ENCODE data around the gene STRIT1. TPM values are rescaled to one million over a fixed set of nuclear protein-coding genes. Genes with fewer than 3 reads are reported as not detected.

STRIT1 gene
- total and polyA plus RNA-seq, 9 of the 15 experiments (the other 6 are each of a cell fraction or from before 2014, with no cell fraction given) = not detected

DNA sequence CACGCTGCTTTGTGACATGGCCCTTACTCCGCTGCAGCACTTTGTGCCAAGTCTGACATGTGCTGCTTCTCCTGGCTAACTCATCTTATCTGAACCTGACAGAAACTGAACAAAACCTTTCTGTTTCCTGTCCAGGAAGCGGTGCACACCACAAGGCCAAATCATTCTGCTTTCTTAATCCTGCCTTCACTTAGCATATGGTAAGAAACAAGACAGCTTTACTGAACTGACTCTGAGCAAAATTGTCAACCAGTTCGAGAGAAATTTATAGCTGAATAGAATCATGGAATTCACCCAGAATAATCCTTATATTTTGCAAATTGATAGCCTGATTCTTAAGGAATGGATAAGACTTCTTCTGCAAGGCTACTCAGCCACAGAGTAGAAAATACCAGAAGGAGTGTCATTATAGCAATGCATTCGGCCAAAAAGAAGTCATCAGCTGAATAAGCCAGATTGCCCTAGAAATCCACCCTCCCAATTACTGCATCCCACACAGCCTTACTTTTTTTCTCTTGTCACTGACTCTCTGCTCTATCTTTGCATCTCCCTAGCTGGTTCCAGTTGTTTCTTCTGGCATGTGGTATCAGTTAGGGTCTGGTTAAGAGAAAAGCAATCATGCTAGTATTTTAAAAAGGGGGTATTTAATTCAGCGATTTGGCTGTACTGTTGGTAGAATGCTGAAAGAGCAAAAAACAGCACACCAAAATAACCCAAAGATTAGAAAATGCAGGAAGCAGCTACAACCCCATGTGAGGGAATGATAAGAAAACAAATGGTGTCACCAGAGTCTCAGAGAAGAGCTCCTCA lies 41.6 kb upstream of the STRIT1 start (continued):
- no peak for TF ChIP-seq MED1 (CRISPR knock-in tag; IDR thresholded peaks at IDR 0.05; ENCODE audit: borderline replicate concordance)
- peak; percentile 84 for TF ChIP-seq SOX6 (IDR thresholded peaks at IDR 0.05)
- no peak for TF ChIP-seq SMC3 (conservative IDR thresholded peaks at IDR 0.05; ENCODE audit: insufficient read depth, low read depth, low read length)
- peak; percentile 59; the same call in 1 of the 2 replicates for TF ChIP-seq MECOM (CRISPR knock-in tag; IDR thresholded peaks at IDR 0.05)
- TF ChIP-seq, protein P1, sequence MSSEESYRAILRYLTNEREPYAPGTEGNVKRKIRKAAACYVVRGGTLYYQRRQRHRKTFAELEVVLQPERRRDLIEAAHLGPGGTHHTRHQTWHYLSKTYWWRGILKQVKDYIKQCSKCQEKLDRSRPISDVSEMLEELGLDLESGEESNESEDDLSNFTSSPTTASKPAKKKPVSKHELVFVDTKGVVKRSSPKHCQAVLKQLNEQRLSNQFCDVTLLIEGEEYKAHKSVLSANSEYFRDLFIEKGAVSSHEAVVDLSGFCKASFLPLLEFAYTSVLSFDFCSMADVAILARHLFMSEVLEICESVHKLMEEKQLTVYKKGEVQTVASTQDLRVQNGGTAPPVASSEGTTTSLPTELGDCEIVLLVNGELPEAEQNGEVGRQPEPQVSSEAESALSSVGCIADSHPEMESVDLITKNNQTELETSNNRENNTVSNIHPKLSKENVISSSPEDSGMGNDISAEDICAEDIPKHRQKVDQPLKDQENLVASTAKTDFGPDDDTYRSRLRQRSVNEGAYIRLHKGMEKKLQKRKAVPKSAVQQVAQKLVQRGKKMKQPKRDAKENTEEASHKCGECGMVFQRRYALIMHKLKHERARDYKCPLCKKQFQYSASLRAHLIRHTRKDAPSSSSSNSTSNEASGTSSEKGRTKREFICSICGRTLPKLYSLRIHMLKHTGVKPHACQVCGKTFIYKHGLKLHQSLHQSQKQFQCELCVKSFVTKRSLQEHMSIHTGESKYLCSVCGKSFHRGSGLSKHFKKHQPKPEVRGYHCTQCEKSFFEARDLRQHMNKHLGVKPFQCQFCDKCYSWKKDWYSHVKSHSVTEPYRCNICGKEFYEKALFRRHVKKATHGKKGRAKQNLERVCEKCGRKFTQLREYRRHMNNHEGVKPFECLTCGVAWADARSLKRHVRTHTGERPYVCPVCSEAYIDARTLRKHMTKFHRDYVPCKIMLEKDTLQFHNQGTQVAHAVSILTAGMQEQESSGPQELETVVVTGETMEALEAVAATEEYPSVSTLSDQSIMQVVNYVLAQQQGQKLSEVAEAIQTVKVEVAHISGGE (CRISPR knock-in tag; IDR thresholded peaks at IDR 0.05) = no peak
- TF ChIP-seq TBL1XR1 (IDR thresholded peaks at IDR 0.05; ENCODE audit: low read length in 2 of 2) = peak in 1 of 2 experiments; percentile 52; a peak in 1 of 4 replicates
- no peak for TF ChIP-seq FOS (IDR thresholded peaks at IDR 0.05; ENCODE audit: extremely low read depth, insufficient read length)
- TF ChIP-seq FOXJ2 (tag; IDR thresholded peaks at IDR 0.05) = no peak
- TF ChIP-seq, protein P2, sequence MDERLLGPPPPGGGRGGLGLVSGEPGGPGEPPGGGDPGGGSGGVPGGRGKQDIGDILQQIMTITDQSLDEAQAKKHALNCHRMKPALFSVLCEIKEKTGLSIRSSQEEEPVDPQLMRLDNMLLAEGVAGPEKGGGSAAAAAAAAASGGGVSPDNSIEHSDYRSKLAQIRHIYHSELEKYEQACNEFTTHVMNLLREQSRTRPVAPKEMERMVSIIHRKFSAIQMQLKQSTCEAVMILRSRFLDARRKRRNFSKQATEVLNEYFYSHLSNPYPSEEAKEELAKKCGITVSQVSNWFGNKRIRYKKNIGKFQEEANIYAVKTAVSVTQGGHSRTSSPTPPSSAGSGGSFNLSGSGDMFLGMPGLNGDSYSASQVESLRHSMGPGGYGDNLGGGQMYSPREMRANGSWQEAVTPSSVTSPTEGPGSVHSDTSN (CRISPR knock-in tag; IDR thresholded peaks at IDR 0.05; ENCODE audit: low read depth) = no peak
- TF ChIP-seq, protein P2 (tag; conservative IDR thresholded peaks at IDR 0.05; ENCODE audit: low read depth) = no peak
- TF ChIP-seq, protein P3, sequence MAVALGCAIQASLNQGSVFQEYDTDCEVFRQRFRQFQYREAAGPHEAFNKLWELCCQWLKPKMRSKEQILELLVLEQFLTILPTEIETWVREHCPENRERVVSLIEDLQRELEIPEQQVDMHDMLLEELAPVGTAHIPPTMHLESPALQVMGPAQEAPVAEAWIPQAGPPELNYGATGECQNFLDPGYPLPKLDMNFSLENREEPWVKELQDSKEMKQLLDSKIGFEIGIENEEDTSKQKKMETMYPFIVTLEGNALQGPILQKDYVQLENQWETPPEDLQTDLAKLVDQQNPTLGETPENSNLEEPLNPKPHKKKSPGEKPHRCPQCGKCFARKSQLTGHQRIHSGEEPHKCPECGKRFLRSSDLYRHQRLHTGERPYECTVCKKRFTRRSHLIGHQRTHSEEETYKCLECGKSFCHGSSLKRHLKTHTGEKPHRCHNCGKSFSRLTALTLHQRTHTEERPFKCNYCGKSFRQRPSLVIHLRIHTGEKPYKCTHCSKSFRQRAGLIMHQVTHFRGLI (CRISPR knock-in tag; IDR thresholded peaks at IDR 0.05) = no peak
- TF ChIP-seq CBFB (CRISPR knock-in tag; IDR thresholded peaks at IDR 0.05) = no peak
- TF ChIP-seq, protein P4, sequence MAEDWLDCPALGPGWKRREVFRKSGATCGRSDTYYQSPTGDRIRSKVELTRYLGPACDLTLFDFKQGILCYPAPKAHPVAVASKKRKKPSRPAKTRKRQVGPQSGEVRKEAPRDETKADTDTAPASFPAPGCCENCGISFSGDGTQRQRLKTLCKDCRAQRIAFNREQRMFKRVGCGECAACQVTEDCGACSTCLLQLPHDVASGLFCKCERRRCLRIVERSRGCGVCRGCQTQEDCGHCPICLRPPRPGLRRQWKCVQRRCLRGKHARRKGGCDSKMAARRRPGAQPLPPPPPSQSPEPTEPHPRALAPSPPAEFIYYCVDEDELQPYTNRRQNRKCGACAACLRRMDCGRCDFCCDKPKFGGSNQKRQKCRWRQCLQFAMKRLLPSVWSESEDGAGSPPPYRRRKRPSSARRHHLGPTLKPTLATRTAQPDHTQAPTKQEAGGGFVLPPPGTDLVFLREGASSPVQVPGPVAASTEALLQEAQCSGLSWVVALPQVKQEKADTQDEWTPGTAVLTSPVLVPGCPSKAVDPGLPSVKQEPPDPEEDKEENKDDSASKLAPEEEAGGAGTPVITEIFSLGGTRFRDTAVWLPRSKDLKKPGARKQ (CRISPR knock-in tag; IDR thresholded peaks at IDR 0.05) = no peak
- no peak for TF ChIP-seq TAF7 (tag; IDR thresholded peaks at IDR 0.05)
- TF ChIP-seq JUND (IDR thresholded peaks at IDR 0.05; ENCODE audit: borderline replicate concordance, low read depth, low read length) = peak; percentile 53
- peak; percentile 62; the same call in 2 of the 3 replicates for TF ChIP-seq JUND (tag; IDR thresholded peaks at IDR 0.05; ENCODE audit: borderline replicate concordance, low read depth, low read length)
